DLD1 (cell line): Measurements from ENCODE around the gene KIAA1549.

Source experiments
- in situ Hi-C: cut with HindIII; loops from 2 replicates; pipeline ENCODE4 v1.10.0; 2017; ENCODE audit warnings: low sequenced_read_pairs

The KIAA1549 gene

DNA sequence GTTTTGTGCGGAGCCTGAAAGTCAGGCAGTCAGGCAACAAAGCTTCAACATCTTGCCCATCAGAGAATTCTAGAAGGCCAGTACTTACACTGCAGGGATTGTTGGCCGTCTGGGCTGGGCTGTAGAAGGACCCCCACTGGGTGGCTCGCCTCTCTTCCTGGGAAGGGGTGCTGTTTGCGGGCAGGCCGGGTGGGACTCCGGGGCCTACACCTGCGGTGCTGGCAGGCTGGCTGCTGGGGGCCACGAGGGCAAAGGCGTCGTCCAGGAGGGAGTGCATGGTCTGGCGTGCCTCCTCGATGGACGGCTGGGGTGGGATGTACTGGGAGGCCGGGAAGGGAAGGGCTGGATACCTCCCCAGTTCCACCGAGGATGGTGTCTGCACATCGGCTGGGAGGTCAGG lies 120.1 kb downstream of the KIAA1549 start:
- in situ Hi-C loops, result no loop called here

DNA sequence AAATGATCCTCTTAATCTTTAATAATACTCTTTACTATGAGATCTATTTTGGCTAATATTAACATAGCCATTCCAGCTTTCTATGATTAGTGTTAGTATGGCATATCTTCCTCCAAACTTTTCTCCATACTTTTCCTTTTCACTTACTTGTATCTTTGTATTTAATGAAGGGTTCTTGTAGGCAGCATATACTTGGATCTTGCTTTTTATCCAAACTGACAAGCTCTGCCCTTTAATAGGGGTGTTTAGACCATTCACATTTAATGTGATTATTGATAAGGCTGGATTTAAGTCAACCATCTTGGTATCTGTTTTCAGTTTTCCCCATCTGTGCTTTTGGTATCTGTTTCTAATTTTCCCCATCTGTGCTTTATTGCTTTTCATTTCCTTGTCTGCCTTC lies 123.5 kb downstream of the KIAA1549 start:
- in situ Hi-C loops, result no loop called here

DNA sequence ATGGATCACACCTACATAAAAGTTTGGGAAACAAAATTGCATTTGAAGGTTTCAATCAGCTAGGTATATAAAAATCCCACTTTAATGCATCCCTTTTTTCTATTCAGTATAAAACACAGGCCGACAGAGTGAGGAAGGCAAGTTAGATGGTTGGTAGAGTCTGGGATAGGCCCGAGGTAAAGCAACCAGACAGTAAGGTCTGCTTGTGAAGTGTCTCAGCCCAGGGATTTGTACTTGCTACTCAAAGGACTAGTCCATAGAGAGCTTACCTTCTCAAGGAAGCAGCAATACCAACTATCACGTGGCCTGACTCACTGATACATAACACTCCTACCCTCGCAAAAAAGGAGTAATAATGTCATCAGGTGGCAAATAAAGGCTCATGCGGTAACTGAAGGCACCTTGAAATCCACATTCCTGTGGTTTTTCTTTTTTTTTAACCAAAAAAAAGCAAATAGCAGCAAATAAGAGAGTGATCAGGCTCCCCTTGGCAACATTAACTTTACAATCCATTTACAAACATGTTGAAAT lies 127.0 kb downstream of the KIAA1549 start:
- in situ Hi-C loops, result no loop called here

DNA sequence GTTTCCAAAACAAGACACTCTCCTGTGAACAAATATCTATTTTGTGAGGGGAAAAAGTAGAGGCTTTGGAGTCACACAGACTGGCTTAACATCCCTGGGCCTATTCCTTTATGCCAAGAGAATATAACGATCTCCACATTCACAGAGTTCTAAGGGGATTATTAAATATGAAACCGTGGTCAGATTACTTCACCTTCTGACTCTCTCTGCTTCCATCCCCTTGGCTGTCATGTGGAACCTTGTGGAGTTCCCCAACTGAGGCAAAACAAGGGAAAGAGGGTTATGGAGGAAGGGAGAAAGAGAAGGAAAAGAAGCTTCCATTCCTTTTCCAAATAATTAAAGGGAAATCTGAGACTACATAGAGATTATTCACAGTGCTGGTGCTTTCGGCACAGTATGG lies 127.7 kb downstream of the KIAA1549 start:
- in situ Hi-C loops, result no loop called here

DNA sequence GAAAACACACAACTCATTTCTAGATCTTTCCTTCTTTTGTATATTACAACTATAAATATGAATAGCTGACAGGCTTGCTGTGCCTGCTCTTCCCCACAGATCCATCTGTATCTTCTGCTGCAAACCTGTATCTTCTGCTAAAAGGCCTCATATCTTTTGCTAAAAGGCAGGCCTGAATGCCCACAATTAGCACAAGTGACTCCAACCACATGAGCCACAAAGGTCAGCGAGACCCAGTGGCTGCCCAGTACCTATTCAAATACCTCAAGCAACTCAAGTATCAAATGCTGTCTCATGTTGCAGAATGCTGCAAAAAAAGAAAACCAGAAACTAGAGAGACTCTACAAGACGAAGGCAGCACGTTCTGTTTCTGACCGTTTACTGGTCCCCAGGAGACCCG lies 128.7 kb downstream of the KIAA1549 start:
- in situ Hi-C loops, result no loop called here

DNA sequence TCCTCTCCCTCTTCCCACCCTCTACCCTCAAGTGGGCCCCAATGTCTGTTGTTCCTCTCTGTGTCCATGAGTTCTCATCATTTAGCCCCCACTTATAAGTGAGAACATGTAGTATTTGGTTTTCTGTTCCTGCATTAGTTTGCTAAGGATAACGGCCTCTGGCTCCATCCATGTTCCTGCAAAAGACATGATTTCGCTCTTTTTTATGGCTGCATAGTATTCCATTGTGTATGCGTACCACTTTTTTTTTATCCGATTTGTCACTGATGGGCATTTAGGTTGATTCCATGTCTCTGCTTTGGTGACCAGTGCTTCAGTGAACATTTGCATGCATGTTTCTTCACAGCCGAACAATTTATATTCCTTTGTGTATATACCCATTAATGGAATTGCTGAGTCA lies 131.5 kb downstream of the KIAA1549 start:
- in situ Hi-C loops, result no loop called here

- in situ Hi-C loops, result no loop called here
These were observed 132.9 kb downstream of the KIAA1549 start for GRCh38 chr7:138848056-138848980.

- in situ Hi-C loops, result no loop called here
These were observed 135.5 kb downstream of the KIAA1549 start for GRCh38 chr7:138845711-138846110.

GRCh38 chr7:138843632-138844580 lies 137.3 kb downstream of the KIAA1549 start:
- in situ Hi-C loops, result no loop called here

- in situ Hi-C loops, result no loop called here
These were observed 139.1 kb downstream of the KIAA1549 start for GRCh38 chr7:138842111-138842510.

GRCh38 chr7:138838166-138838565 lies 143.0 kb downstream of the KIAA1549 start:
- in situ Hi-C loops, result no loop called here

DNA sequence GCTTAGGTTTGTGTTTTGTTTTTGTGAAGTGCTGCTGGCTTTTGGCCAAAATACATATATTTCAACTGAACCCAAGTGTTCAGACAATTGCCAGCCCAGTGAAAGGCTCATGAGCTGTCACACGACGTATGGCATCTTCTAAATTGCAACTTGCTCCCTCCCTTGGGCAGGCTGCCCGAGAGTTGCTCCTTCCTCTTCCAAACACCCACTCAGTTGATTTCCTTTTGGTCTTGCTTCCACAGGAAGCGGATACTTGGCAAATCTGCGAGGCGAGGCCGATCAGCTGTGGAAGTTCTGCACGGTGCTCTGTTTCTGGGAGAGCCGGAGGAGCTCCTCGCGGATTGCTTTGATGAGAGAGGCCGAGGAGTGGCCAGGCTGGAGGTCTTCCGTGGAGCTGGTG lies 143.6 kb downstream of the KIAA1549 start:
- in situ Hi-C loops, result no loop called here

GRCh38 chr7:138835087-138835486 lies 146.1 kb downstream of the KIAA1549 start:
- in situ Hi-C loops, result no loop called here

DNA sequence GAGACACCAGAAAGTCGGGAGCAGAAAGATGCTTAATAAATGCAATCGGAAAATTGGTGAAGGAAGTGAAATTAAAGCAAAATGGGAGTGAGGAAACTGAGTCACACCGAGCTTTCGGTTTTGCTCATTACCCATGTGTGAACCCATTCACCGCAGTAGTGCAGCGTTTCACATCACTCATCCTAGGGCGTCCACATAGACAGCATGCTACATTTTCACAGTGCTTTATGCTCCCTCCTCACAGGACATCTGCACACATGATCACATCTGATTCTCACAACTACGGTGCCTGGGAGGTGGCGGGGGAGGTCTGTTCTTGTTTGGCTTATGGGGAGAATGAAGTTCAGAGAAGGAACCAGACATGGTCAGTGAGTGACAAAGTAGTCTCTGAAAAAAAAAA lies 146.6 kb downstream of the KIAA1549 start:
- in situ Hi-C loops, result no loop called here

GRCh38 chr7:138833596-138833995 lies 147.6 kb downstream of the KIAA1549 start:
- in situ Hi-C loops, result no loop called here

DNA sequence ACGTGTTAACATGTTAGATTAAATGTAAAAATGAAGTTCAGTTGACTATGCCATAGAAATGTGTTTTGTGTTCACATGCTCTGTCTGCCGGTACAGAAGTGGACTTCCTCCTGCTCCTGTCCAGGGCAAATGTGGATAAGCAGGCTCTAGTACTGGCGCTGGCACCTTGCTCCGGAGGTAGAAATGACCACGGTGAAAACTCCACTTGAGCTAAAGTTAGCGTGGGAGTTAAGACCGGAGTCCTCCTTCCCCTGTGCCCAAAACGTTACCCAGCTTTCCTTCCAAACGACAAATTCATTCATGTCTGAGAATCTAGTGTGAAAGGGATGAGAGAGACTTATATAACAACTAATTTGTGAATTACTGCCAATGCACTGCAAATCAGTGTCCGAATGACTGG lies 148.2 kb downstream of the KIAA1549 start:
- in situ Hi-C loops, result no loop called here

- in situ Hi-C loops, result no loop called here
These were observed 151.9 kb downstream of the KIAA1549 start for GRCh38 chr7:138829335-138829734.

- in situ Hi-C loops, result no loop called here
These were observed 152.9 kb downstream of the KIAA1549 start for GRCh38 chr7:138828302-138828701.

DNA sequence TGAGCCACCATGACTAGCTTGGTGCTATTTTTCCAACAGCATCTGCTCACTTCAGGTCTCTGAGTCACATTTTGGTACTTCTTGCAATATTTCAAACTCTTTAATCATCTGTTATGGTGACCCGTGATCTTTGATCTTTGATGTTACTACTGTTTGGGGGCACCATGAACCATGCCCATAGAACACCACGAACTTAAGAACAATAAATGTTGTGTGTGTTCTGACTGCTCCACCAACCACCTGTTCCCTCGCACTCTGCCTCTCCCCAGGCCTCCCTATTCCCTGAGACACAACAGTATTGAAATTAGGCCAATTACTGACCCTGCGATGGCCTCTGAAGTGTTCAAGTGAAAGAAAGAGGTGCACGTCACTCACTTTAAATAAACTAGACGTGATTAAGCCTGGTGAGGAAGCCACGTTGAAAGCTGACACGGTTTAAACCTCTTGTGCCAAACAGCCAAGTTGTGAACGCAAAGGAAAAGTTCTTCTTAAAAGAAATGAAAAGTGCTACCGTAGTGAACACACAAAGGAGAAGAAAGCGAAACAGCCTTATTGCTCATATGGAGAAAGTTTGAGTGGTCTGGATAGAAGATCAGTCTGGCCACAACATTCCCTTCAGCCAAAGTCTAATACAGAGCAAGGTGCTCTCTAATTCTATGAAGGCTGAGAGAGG lies 156.0 kb downstream of the KIAA1549 start:
- in situ Hi-C loops, result no loop called here

DNA sequence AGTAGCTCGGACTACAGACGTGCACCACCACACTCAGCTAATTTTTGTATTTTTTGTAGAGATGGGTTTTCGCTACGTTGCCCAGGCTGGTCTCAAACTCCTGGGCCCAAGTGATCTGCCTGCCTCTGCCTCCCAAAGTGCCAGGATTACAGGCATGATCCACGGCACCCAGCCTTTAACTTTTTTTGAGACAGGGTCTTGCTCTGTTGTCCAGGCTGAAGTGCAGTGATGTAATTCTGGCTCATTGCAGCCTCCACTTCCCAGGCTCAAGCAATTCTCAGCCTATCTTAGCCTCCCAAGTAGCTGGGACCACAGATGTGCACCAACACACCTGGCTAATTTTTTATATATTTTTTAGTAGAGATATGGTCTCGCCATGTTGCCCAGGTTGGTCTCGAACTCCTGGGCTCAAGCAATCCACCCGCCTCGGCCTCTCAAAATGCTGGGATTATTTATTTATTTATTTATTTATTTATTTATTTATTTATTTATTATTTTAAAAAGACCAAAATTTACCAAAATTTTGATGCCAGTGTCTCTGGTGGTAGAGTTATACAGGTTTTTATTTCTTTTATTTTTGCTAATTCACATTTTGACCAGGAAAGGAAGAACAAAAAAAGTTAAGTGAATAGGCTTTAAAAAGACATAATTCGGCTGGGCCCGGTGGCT lies 158.2 kb downstream of the KIAA1549 start:
- in situ Hi-C loops, result no loop called here
